Measurements from ENCODE around the gene BHMT. TPM values are rescaled to one million over a fixed set of nuclear protein-coding genes. Genes with fewer than 3 reads are reported as not detected.

BHMT gene
- total RNA-seq, 2 donors from 2014 or later, result 0.51 to 3.1 TPM

GRCh38 chr5:79080804-79081203, 30.8 kb upstream of the BHMT start:
- Histone ChIP-seq H3K36me3 (no peaks in the 10 kb centered on the region), H3K27ac (no peak overlapping the region), H3K27me3 (replicated peaks; ENCODE audit: insufficient read depth) (no peaks in the 10 kb centered on the region), H3K9me3 (no peaks in the 10 kb centered on the region), H3K4me3 (no peak overlapping the region), H3K4me1 (replicated peaks) (no peaks in the 10 kb centered on the region)
- intact Hi-C loops (cut with DNase I), result no loop called here
- TF ChIP-seq POLR2AphosphoS5 (IDR thresholded peaks at IDR 0.05), result no peak
- no peak for TF ChIP-seq CTCF (IDR thresholded peaks at IDR 0.05)
- no peak for TF ChIP-seq POLR2A (IDR thresholded peaks at IDR 0.05)
- no peak for DNase-seq (ENCODE audit: low spot score)
- 97% methylated on average over 2 of the region's 2 CpGs for WGBS

GRCh38 chr5:79081779-79082178, 29.8 kb upstream of the BHMT start:
- TF ChIP-seq POLR2A (IDR thresholded peaks at IDR 0.05), result no peak
- no peak for TF ChIP-seq CTCF (IDR thresholded peaks at IDR 0.05)
- no peak for TF ChIP-seq POLR2AphosphoS5 (IDR thresholded peaks at IDR 0.05)
- Histone ChIP-seq H3K36me3 (no peaks in the 10 kb centered on the region), H3K4me3 (no peak overlapping the region), H3K27me3 (replicated peaks; ENCODE audit: insufficient read depth) (no peaks in the 10 kb centered on the region), H3K4me1 (replicated peaks) (no peaks in the 10 kb centered on the region), H3K27ac (no peak overlapping the region), H3K9me3 (no peaks in the 10 kb centered on the region)
- intact Hi-C loops (cut with DNase I), result no loop called here
- no peak for DNase-seq (ENCODE audit: low spot score)
- 84% methylated on average over 5 of the region's 5 CpGs for WGBS

- DNase-seq (ENCODE audit: low spot score), result no peak
- 74% methylated on average over 2 of the region's 2 CpGs for WGBS
- Histone ChIP-seq H3K27me3 (replicated peaks; ENCODE audit: insufficient read depth) (no peaks in the 10 kb centered on the region), H3K27ac (no peak overlapping the region), H3K4me1 (replicated peaks) (no peaks in the 10 kb centered on the region), H3K4me3 (no peak overlapping the region), H3K36me3 (no peaks in the 10 kb centered on the region), H3K9me3 (no peaks in the 10 kb centered on the region)
- TF ChIP-seq POLR2AphosphoS5 (IDR thresholded peaks at IDR 0.05) (no peak), POLR2A (IDR thresholded peaks at IDR 0.05) (no peak), CTCF (IDR thresholded peaks at IDR 0.05) (no peak)
- intact Hi-C loops (cut with DNase I), result no loop called here
Observed at GRCh38 chr5:79086116-79086515, 25.5 kb upstream of the BHMT start.

GRCh38 chr5:79088507-79088906, 23.1 kb upstream of the BHMT start:
- H3K36me3 ChIP-seq, result no peaks in the 10 kb centered on the region
- DNase-seq (ENCODE audit: low spot score), result no peak
- no peaks in the 10 kb centered on the region for H3K9me3 ChIP-seq
- 80% methylated on average over 4 of the region's 4 CpGs for WGBS
- intact Hi-C loops (cut with DNase I), result no loop called here
- no peaks in the 10 kb centered on the region for H3K4me1 ChIP-seq (replicated peaks)
- H3K27me3 ChIP-seq (replicated peaks; ENCODE audit: insufficient read depth), result no peaks in the 10 kb centered on the region
- TF ChIP-seq POLR2A (IDR thresholded peaks at IDR 0.05), result no peak
- no peak for TF ChIP-seq CTCF (IDR thresholded peaks at IDR 0.05)
- no peak for TF ChIP-seq POLR2AphosphoS5 (IDR thresholded peaks at IDR 0.05)
- no peak overlapping the region for H3K27ac ChIP-seq
- no peak overlapping the region for H3K4me3 ChIP-seq

GRCh38 chr5:79091064-79091463, 20.5 kb upstream of the BHMT start:
- WGBS, result 45% methylated on average over 3 of the region's 3 CpGs

More at GRCh38 chr5:79091064-79091463, 20.5 kb upstream of the BHMT start:
- Histone ChIP-seq H3K4me3 (no peak overlapping the region), H3K9me3 (no peaks in the 10 kb centered on the region), H3K4me1 (replicated peaks) (no peaks in the 10 kb centered on the region), H3K27ac (no peak overlapping the region), H3K27me3 (replicated peaks; ENCODE audit: insufficient read depth) (no peaks in the 10 kb centered on the region), H3K36me3 (no peaks in the 10 kb centered on the region)
- TF ChIP-seq CTCF (IDR thresholded peaks at IDR 0.05) (no peak), POLR2AphosphoS5 (IDR thresholded peaks at IDR 0.05) (peak; percentile 15)
- DNase-seq (ENCODE audit: low spot score), result no peak
- intact Hi-C loops (cut with DNase I), result no loop called here

Data from prostate gland (tissue), 2 donors.